H54 (cell line): ENCODE results near the gene OR10C1.

ENCODE experiments used
- DNase-seq: peaks from one replicate; pipeline ENCODE4 v3.0.0; 2011; ENCODE audit warnings: low spot score, mixed read lengths; ENCODE audit not compliant: insufficient read length
- FAIRE-seq: peaks from 3 replicates; lab custom pipeline; 2011; peaks lifted over from hg19 to GRCh38; lab: Jason Lieb, UNC
- POLR2A ChIP-seq: IDR thresholded peaks from 2 replicates; pipeline ENCODE4 v1.6.1; 2011; ENCODE audit warnings: low read depth, mild to moderate bottlenecking, low read length

Gene OR10C1

GRCh38 chr6:29487131-29487530 is 48.0 kb downstream of the OR10C1 start:
- no peak for TF ChIP-seq POLR2A
- DNase-seq, result no peak
- no peak for FAIRE-seq

GRCh38 chr6:29487660-29488059 is 48.6 kb downstream of the OR10C1 start, which contains the start of gene MAS1L:
Gene MAS1L, minus strand, starts transcription at chr6:29487956. Its CDS starts 54 bp downstream, at chr6:29487902.
- TF ChIP-seq POLR2A, result no peak
- DNase-seq (no peak), FAIRE-seq (no peak)

- FAIRE-seq, result no peak
- no peak for TF ChIP-seq POLR2A
- no peak for DNase-seq
These were observed 49.8 kb downstream of the OR10C1 start for GRCh38 chr6:29488874-29489273.

- TF ChIP-seq POLR2A, result no peak
- no peak for FAIRE-seq
- DNase-seq, result no peak
These were observed 50.2 kb downstream of the OR10C1 start for GRCh38 chr6:29489286-29489685.

DNA sequence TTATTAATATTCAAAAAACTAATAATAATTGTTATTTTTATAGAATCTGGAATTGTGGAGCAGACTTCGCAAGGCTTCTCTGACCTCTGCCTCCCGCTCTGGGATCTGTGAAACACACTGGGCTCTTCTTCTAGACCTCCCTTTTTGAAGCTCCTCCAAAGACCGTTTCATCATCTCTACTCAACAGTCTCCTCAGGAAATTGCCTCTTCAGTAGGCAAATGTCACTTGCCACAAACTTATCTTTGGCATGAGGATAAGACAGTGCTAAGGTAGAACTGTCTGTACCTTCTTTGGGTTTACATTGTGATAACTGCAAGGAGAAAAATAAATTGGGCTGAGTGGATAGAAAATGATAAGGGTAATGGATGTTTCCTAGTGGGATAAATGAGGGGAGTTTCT is 50.9 kb downstream of the OR10C1 start:
- no peak for TF ChIP-seq POLR2A
- FAIRE-seq (no peak), DNase-seq (no peak)

DNA sequence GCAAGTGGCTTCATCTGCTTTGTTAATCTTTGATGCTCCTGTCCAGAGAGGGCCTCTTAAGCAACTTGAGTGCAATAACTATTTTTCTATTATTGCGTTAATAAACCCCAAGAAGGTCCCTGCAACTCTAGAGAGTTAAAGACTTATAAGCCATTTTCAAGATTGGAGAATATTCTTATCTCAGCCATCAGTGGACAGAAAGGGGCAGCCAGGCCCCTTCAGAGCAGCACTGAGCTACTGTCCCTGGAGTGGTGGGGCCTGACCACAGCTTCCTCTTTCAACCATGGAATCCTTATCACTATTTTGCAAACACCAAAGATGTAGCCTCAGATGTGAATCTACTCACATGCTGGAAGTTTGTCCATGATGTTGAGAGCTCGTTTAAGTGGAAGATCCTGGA is 51.4 kb downstream of the OR10C1 start:
- TF ChIP-seq POLR2A, result no peak
- no peak for FAIRE-seq
- DNase-seq, result no peak
